Neural crest cell (in vitro differentiated cells): ENCODE data around the gene PSMD4. TPM values are rescaled to one million over a fixed set of nuclear protein-coding genes. Genes with fewer than 3 reads are reported as not detected.
"Not testable (repeated sequence)": the region's sequence is repeated elsewhere in the genome, so short reads cannot be mapped to it uniquely, and the experiment has no call there.

Experiments used
- DNase-seq: peaks from one replicate; pipeline ENCODE4 v3.0.0; 2021; ENCODE audit warnings: low read depth, mixed read lengths, low spot score
- H3K27ac Mint-ChIP-seq: one replicate; pipeline ENCODE4 v1.8.0; 2021; ENCODE audit warnings: mild to moderate bottlenecking, mixed read lengths; ENCODE audit not compliant: unreplicated experiment
- H3K27me3 Mint-ChIP-seq: 2 replicates; pipeline ENCODE4 v1.8.0; 2021; ENCODE audit warnings: low read depth, mild to moderate bottlenecking, mixed read lengths
- H3K36me3 Mint-ChIP-seq: 2 replicates; pipeline ENCODE4 v1.8.0; 2021; ENCODE audit warnings: low read depth, mild to moderate bottlenecking, mixed read lengths
- H3K4me1 Mint-ChIP-seq: 2 replicates; pipeline ENCODE4 v1.8.0; 2021; ENCODE audit warnings: mixed read lengths
- H3K4me3 Mint-ChIP-seq: one replicate; pipeline ENCODE4 v1.8.0; 2021; ENCODE audit warnings: mild to moderate bottlenecking, mixed read lengths
- H3K9me3 Mint-ChIP-seq: 2 replicates; pipeline ENCODE4 v1.8.0; 2021; ENCODE audit warnings: mixed read lengths
- long read RNA-seq: library from polyadenylated mRNA; unstranded; transcript quantifications from one replicate; pipeline ENCODE4 v2.0.0, GENCODE V29; 2020
- total RNA-seq: library from RNA; stranded (reverse); gene quantifications from 2 replicates; pipeline ENCODE4 v1.2.1, GENCODE V29; 2021
- TF ChIP-seq, protein P1 (sequence below): fragments of 200-600 bp; sonication (generic); conservative IDR thresholded peaks from 2 replicates; pipeline ENCODE4 v1.5.0; 2021; ENCODE audit warnings: antibody characterized with exemption, mild to moderate bottlenecking

The PSMD4 gene
- 209 and 214 TPM in 2 replicates for total RNA-seq
- long read RNA-seq, transcript PSMD4-201 (10 exons, 1,333 nt) = minor isoform, 31 of 415 reads
- long read RNA-seq, transcript PSMD4-202 (10 exons, 1,350 nt) = major isoform, 336 of 415 reads
- long read RNA-seq, partial matches to known transcripts = 6 of 415 reads
- long read RNA-seq, other reads (novel, unspliced or antisense) = 42 of 415 reads

DNA sequence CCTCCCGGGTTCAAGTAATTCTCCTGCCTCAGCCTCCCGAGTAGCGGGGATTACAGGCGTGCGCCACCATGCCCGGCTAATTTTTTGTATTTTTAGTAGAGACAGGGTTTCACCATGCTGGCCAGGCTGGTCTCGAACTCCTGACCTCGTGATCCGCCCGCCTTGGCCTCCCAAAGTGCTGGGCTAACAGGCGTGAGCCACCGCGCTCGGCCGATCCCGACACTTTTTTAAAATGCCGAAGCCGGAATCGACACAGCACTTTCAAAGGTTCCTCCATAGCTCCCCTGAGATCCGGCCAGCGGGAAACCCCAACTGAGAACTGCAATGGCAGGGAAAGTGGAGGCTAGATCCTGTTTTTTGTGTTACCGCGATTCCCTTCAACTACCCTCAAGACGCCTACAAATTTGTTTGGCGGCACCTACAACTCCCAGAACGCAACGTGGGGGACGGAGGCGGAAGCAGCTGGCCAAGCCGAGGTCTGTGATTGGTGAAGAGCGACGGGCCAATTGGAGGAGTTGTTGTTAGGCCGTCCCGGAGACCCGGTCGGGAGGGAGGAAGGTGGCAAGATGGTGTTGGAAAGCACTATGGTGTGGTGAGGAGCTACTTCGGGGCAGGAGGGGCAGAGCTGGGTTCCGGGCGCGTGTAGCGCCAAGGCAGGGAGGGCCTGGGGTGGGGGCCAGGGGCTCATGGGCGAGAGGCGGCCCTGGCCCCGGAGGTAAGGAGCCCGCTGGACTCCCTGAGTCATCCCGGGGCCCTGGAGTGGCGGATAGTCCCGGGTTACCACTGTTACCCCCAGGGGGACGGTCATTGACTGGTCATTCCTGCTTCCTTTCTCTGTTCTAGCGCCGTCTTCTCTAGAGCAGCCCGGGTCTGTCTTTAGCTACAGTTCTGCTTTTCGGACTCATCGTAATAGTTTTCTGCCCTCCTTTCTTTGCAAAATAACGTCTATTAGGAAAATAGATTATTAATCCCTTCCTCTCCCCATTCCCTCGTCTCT, at the start of gene PSMD4:
Gene PSMD4 (plus strand): TSS at position 518 of the 997 bp plus-strand sequence. CDS start 49 bp downstream, at position 567.
- DNase-seq = peak; percentile 84
- TF ChIP-seq, protein P1, sequence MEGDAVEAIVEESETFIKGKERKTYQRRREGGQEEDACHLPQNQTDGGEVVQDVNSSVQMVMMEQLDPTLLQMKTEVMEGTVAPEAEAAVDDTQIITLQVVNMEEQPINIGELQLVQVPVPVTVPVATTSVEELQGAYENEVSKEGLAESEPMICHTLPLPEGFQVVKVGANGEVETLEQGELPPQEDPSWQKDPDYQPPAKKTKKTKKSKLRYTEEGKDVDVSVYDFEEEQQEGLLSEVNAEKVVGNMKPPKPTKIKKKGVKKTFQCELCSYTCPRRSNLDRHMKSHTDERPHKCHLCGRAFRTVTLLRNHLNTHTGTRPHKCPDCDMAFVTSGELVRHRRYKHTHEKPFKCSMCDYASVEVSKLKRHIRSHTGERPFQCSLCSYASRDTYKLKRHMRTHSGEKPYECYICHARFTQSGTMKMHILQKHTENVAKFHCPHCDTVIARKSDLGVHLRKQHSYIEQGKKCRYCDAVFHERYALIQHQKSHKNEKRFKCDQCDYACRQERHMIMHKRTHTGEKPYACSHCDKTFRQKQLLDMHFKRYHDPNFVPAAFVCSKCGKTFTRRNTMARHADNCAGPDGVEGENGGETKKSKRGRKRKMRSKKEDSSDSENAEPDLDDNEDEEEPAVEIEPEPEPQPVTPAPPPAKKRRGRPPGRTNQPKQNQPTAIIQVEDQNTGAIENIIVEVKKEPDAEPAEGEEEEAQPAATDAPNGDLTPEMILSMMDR = peak; percentile 25
- peak within 1 kb of the TSS; percentile 98 for H3K4me3 Mint-ChIP-seq
- peaks cover 8% of the 10 kb centered on the region for H3K36me3 Mint-ChIP-seq
- peak within 1 kb of the TSS; percentile 97 for H3K27ac Mint-ChIP-seq
- peaks cover 29% of the 10 kb centered on the region for H3K4me1 Mint-ChIP-seq
- peaks cover 4% of the 10 kb centered on the region for H3K27me3 Mint-ChIP-seq
- H3K9me3 Mint-ChIP-seq = peaks cover 7% of the 10 kb centered on the region

DNA sequence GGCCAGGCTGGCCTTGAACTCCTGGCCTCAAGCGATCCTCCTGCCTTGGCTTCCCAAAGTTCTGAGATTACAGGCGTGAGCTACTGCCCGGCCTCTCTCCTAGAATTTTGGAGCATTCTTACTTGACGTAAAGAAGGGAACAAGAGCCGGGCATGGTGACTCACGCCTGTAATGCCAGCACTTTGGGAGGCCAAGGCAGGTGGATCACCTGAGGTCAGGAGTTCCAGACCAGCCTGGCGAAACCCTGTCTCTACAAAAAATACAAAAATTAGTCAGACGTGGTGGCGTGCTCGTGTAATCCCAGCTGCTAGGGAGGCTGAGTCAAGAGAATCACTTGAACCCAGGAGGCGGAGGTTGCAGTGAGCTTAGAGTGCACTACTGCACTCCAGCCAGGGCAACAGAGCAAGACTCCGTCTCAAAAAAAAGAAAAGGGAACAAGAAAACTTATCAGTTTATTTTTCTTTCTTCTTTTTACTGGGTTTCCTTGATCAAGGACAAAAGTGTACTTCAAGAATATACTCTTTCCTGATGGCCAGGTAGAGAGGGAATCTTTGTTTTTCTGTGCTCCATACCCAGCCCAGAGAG, 49.1 kb upstream of the PSMD4 start:
- not testable (repeated sequence) for H3K36me3 Mint-ChIP-seq, DNase-seq, H3K4me3 Mint-ChIP-seq, H3K27me3 Mint-ChIP-seq, H3K27ac Mint-ChIP-seq, H3K4me1 Mint-ChIP-seq, H3K9me3 Mint-ChIP-seq

- TF ChIP-seq, protein P1 = no peak
- no peak for DNase-seq
- H3K27me3 Mint-ChIP-seq = no peaks in the 10 kb centered on the region
- no peaks in the 10 kb centered on the region for H3K9me3 Mint-ChIP-seq
- peaks cover 5% of the 10 kb centered on the region for H3K4me1 Mint-ChIP-seq
- H3K4me3 Mint-ChIP-seq = no peak overlapping the region
- peaks cover 4% of the 10 kb centered on the region for H3K36me3 Mint-ChIP-seq
- H3K27ac Mint-ChIP-seq = no peak overlapping the region
These were observed 43.7 kb upstream of the PSMD4 start for GRCh38 chr1:151210830-151211229.

GRCh38 chr1:151211972-151212705, 42.4 kb upstream of the PSMD4 start:
- DNase-seq = no peak
- Mint-ChIP-seq H3K4me3 (no peak overlapping the region), H3K9me3 (no peaks in the 10 kb centered on the region), H3K36me3 (peaks cover 3% of the 10 kb centered on the region), H3K27ac (no peak overlapping the region), H3K4me1 (peaks cover 5% of the 10 kb centered on the region), H3K27me3 (no peaks in the 10 kb centered on the region)
- TF ChIP-seq, protein P1 = no peak

DNA sequence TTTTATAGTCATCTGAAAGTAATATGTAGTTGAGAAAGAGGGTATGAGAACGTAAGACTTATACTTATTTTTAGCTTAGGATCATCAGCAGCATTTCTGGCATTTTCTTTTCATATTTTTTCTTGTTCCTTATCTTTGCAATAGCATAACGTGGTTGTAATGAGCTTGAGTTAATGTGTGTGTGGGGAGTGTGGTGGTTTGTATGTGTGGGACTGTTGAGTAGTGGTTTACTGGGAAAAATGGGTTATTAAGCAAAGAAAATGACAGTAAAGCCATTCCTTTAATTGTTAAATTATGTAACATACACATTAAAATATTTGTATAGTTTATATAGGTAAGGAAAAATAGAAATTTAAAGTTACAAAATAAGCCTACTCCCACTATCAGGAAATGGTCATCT, 41.0 kb upstream of the PSMD4 start:
- H3K36me3 Mint-ChIP-seq = peaks cover 3% of the 10 kb centered on the region
- no peaks in the 10 kb centered on the region for H3K27me3 Mint-ChIP-seq
- H3K27ac Mint-ChIP-seq = no peak overlapping the region
- H3K4me1 Mint-ChIP-seq = peaks cover 5% of the 10 kb centered on the region
- TF ChIP-seq, protein P1 = no peak
- no peak overlapping the region for H3K4me3 Mint-ChIP-seq
- no peak for DNase-seq
- H3K9me3 Mint-ChIP-seq = no peaks in the 10 kb centered on the region
